Stimulated activated CD4-positive, alpha-beta T cell treated with anti-CD3 and anti-CD28 coated beads, Interleukin-15, amount 100 ng/mL, for 1 hour (primary cell): ENCODE results near the gene GMPR.
"Not testable (repeated sequence)": the region's sequence is repeated elsewhere in the genome, so short reads cannot be mapped to it uniquely, and the experiment has no call there.

Experiments used
- DNase-seq, 2 donors: peaks; one replicate each; pipeline ENCODE4 v3.0.0-alpha.2; 2020; ENCODE audit warnings: low read depth in 1 of 2, low spot score in 1 of 2

Gene GMPR

GRCh38 chr6:16225062-16225731, 13.2 kb upstream of the GMPR start:
- DNase-seq = not testable (repeated sequence)

- not testable (repeated sequence) for DNase-seq
These were observed 12.0 kb upstream of the GMPR start for GRCh38 chr6:16226117-16227047.

- no peak for DNase-seq
These were observed 11.3 kb upstream of the GMPR start for GRCh38 chr6:16227048-16227562.

- DNase-seq = no peak
These were observed 10.8 kb upstream of the GMPR start for GRCh38 chr6:16227605-16228004.

- DNase-seq = no peak
These were observed 10.3 kb upstream of the GMPR start for GRCh38 chr6:16228043-16228442.

- DNase-seq = no peak
These were observed 9.4 kb upstream of the GMPR start for GRCh38 chr6:16228709-16229665.

- DNase-seq = no peak
These were observed 8.7 kb upstream of the GMPR start for GRCh38 chr6:16229700-16230099.

- no peak for DNase-seq
These were observed 7.4 kb upstream of the GMPR start for GRCh38 chr6:16230953-16231352.

GRCh38 chr6:16232086-16232485, 6.3 kb upstream of the GMPR start:
- DNase-seq = no peak

GRCh38 chr6:16236009-16236501, 2.3 kb upstream of the GMPR start:
- no peak for DNase-seq

GRCh38 chr6:16236631-16237199, 1.7 kb upstream of the GMPR start:
- DNase-seq = no peak

- DNase-seq = no peak
These were observed 1.1 kb upstream of the GMPR start for GRCh38 chr6:16237242-16237641.

- DNase-seq = no peak
These were observed 793 bp downstream of the GMPR start for GRCh38 chr6:16238963-16239797.

- DNase-seq = no peak
These were observed 1.4 kb downstream of the GMPR start for GRCh38 chr6:16239798-16240123.

- DNase-seq = no peak
These were observed 2.4 kb downstream of the GMPR start for GRCh38 chr6:16240589-16241320.

- no peak for DNase-seq
These were observed 2.9 kb downstream of the GMPR start for GRCh38 chr6:16241321-16241689.

GRCh38 chr6:16243055-16243454, 4.7 kb downstream of the GMPR start:
- DNase-seq = no peak

- DNase-seq = no peak
These were observed 5.3 kb downstream of the GMPR start for GRCh38 chr6:16243664-16244063.

GRCh38 chr6:16244446-16244845, 6.1 kb downstream of the GMPR start:
- no peak for DNase-seq
